HL-60 (cell line): ENCODE results near the gene IGF2R.

ENCODE experiments used
- DNase-seq, 2 experiments: peaks; one replicate each; pipeline ENCODE4 v3.0.0-alpha.2; 2010 to 2020; ENCODE audit warnings: low read depth in 1 of 2, low spot score in 1 of 2
- H3K27ac ChIP-seq: fragments of 250-450 bp; sonication (Bioruptor Pico); replicated peaks from 2 replicates; pipeline ENCODE4 v1.5.1; 2020; ENCODE audit warnings: mild to moderate bottlenecking, moderate library complexity
- H3K27me3 ChIP-seq: fragments of 250-450 bp; sonication (Bioruptor Pico); 2 replicates; pipeline ENCODE4 v1.5.1; 2021; ENCODE audit warnings: mild to moderate bottlenecking, moderate library complexity; ENCODE audit not compliant: insufficient read depth, poor library complexity, severe bottlenecking
- H3K4me3 ChIP-seq: replicated peaks from 2 replicates; pipeline ENCODE4 v1.5.1; 2011; ENCODE audit warnings: mild to moderate bottlenecking, control low read depth, low read length; ENCODE audit not compliant: insufficient read depth
- CTCF ChIP-seq: IDR thresholded peaks from one replicate; pipeline ENCODE4 v1.5.1; 2011; ENCODE audit warnings: low read length, control low read depth, inconsistent platforms; ENCODE audit not compliant: insufficient read depth
- GABPA ChIP-seq: IDR thresholded peaks from 2 replicates; pipeline ENCODE4 v1.6.1; 2012; ENCODE audit warnings: low read depth
- POLR2AphosphoS5 ChIP-seq: IDR thresholded peaks from 2 replicates; pipeline ENCODE4 v1.6.1; 2012; ENCODE audit warnings: low read depth
- REST ChIP-seq: IDR thresholded peaks from 2 replicates; pipeline ENCODE4 v1.6.1; 2012; ENCODE audit warnings: low read depth; ENCODE audit not compliant: insufficient replicate concordance
- SPI1 ChIP-seq: IDR thresholded peaks from 2 replicates; pipeline ENCODE4 v1.6.1; 2012; ENCODE audit warnings: low read depth, mild to moderate bottlenecking, borderline replicate concordance

IGF2R gene

GRCh38 chr6:160004419-160005175 lies 35.7 kb downstream of the IGF2R start:
- Histone ChIP-seq H3K27ac (no peak overlapping the region), H3K4me3 (no peak overlapping the region), H3K27me3 (no peaks in the 10 kb centered on the region)
- TF ChIP-seq REST = no peak
- no peak for TF ChIP-seq GABPA
- TF ChIP-seq CTCF = no peak
- no peak for TF ChIP-seq POLR2AphosphoS5
- TF ChIP-seq SPI1 = no peak
- no peak for DNase-seq

GRCh38 chr6:160005211-160005610 lies 36.3 kb downstream of the IGF2R start:
- H3K27ac ChIP-seq = no peak overlapping the region
- H3K27me3 ChIP-seq = no peaks in the 10 kb centered on the region
- no peak overlapping the region for H3K4me3 ChIP-seq
- no peak for DNase-seq
- TF ChIP-seq GABPA (no peak), POLR2AphosphoS5 (no peak), SPI1 (no peak), CTCF (no peak), REST (no peak)

- no peak overlapping the region for H3K4me3 ChIP-seq
- H3K27ac ChIP-seq = no peak overlapping the region
- TF ChIP-seq SPI1 = no peak
- no peak for TF ChIP-seq CTCF
- TF ChIP-seq POLR2AphosphoS5 = no peak
- no peak for TF ChIP-seq GABPA
- TF ChIP-seq REST = peak; percentile 70
- no peaks in the 10 kb centered on the region for H3K27me3 ChIP-seq
- DNase-seq = no peak
Observed at GRCh38 chr6:160005861-160006540, 37.1 kb downstream of the IGF2R start.
